ENCODE results near the gene SORL1-AS1.
"Not testable (repeated sequence)": the region's sequence is repeated elsewhere in the genome, so short reads cannot be mapped to it uniquely, and the experiment has no call there.

Gene SORL1-AS1

DNA sequence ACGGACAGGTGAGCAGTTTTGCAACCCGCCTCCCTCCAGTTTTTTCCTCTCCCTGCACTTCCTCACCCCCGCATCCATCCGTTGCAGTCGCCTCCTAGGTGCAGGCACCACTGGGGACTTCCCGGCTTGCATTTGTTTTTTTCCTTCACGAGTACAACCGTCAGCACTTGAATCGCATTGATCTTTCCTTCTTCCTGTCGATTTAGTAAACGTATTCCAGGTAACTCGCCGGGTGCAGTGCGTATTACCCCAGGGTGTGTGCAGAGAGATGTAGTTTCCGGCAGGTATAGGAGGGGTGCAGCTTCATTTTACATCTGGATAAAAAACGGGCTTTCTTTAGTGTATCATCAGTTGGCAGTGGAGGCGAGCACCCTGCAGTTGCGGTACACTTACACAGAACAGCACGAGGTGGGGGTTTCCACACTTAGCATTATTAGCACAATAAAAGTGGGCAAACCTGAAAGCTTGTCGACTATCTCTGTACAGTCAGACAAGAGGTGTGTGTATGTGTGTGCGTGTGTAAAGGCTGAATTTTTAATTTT is at the start of gene SORL1-AS1:
Gene SORL1-AS1 (minus strand): TSS at position 359 of the 542 bp plus-strand sequence.
- DNase-seq (ENCODE audit: low read depth): no peak

DNA sequence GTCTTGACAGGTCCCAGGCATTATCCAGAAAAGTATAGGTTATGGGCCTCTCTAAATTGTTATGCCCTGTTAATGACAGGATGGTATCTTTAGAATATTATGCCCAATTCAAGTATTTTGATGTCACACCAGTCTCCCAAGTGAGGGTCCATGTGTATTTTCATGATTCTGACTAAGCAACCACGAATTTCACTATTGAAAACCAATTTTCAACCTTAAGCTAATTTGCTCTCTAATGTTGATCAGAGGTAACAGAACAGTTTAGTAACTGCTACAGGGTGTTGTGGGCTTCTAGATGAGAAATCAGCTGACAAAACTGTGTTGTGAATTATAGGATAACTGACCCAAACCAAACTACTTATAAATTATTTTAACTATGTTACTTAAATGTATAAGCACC is 48.0 kb upstream of the SORL1-AS1 start:
- DNase-seq (ENCODE audit: low read depth): no peak

GRCh38 chr11:121500275-121500674 is 47.5 kb upstream of the SORL1-AS1 start:
- no peak for DNase-seq (ENCODE audit: low read depth)

DNA sequence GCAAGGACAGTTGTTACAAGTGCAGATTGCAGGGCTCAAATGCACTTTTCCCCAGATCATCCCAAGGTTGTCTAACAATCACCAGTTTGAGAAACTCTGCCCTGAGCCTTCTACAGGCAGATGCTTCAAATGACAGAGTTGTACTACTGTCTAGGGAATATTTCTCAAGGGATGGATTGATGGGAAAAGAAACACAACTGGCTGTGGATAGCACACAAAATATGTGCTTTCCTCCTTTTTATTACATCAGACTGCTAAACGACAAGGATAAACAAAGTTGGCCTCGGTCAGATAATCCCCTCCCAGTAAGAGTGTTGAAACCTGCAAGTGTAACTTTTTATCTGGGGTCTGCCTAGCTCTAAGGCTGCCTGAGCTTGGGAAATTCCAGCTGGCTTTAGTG is 46.6 kb upstream of the SORL1-AS1 start:
- DNase-seq (ENCODE audit: low read depth): no peak

- DNase-seq (ENCODE audit: low read depth): no peak
Measured at GRCh38 chr11:121497176-121497998, 44.6 kb upstream of the SORL1-AS1 start.

DNA sequence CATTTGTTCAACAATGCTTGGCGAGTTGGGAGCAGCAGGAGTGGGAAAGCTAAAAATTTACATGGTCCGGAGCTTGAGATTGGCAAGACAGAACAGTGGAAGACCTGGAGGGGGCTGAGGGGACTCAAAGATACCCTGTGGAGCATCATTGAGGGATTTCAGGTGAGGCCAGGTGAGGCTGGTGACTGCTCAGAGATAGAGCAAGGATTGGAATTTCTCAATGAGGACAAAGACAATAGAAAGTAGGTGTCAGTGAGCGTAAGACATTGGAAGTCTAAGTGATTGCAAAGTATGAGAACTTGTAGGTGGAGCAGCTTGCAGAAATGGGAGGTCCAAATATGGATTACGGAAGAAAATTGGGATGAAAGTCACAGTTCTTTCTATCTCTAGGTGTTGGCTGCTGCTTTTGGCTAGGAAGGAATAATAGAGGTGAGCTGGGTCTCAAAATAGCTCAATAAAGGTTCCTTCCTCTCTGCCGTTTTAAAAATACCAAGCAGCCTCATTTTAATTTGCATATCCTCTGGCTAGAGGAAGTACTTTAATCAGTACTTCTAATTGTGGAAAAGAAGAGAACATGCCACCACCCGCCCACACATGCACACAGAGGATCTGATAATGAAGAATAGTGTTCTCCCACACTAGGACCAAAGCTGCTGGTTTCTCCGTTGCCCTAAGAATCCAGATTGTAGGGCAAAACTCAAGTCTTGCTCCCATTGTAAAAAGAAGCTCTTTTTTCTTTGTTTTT is 41.8 kb upstream of the SORL1-AS1 start:
- no peak for DNase-seq (ENCODE audit: low read depth)

DNA sequence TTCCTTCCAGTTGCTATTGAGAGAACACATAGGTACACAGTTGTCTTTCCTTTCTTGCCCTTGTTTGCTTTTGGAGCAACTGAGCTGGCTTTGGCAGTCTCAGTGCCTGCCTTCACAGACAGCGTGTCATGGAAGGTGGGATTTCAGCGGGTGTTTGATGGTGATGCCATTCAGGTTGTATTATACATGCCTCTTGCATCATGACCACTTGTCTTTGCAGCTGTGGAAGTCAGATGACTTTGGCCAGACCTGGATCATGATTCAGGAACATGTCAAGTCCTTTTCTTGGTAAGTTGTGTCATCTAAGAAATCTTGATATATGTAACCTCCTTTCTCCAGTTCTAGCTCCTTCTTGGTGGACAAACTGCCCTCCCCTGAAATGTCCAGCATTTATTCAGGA is 37.1 kb upstream of the SORL1-AS1 start:
- DNase-seq (ENCODE audit: low read depth): no peak

GRCh38 chr11:121488641-121489040 is 35.9 kb upstream of the SORL1-AS1 start:
- no peak for DNase-seq (ENCODE audit: low read depth)

- no peak for DNase-seq (ENCODE audit: low read depth)
Measured at GRCh38 chr11:121488170-121488569, 35.4 kb upstream of the SORL1-AS1 start.

DNA sequence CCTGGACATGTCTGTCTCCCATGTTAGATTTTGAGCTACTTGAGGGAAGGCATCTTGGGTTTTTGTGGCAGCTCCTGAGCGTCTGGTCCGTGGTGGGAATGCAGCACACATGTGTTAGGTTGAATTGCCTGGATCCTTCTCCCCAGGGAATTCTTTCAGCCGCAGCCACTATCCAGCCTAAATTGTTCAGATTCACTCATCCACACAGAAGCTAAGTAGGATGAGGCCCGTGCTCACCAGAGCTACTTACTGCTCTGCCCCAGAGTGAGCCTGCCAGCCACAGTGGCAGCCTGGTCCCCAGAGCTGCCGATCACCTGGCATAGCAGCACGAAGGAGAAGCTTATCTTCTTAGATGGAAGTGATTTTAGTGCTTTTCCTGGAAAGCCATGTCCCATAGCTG is 34.4 kb upstream of the SORL1-AS1 start:
- DNase-seq (ENCODE audit: low read depth): no peak

DNA sequence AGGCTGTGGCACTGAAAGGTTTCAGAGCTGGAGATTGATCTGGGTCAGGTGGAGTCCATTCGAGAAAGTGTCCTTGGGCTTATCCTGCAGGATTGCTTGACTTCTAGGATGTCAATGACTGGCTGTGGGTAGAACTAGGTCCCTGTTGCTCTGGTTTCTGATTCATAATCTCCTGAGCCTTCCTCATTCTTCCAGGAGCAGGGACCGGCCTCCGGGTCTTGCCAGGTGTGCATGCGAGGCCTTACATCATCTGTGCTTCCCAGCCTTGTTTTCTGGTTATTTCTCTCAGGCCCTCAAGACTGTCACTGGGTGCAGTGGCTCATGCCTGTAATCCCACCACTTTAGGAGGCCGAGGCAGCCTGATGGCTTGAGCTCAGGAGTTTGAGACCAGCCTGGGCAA is 33.3 kb upstream of the SORL1-AS1 start:
- DNase-seq (ENCODE audit: low read depth): no peak

- no peak for DNase-seq (ENCODE audit: low read depth)
Measured at GRCh38 chr11:121485216-121485615, 32.4 kb upstream of the SORL1-AS1 start.

- DNase-seq (ENCODE audit: low read depth): no peak
Measured at GRCh38 chr11:121483805-121484480, 31.2 kb upstream of the SORL1-AS1 start.

DNA sequence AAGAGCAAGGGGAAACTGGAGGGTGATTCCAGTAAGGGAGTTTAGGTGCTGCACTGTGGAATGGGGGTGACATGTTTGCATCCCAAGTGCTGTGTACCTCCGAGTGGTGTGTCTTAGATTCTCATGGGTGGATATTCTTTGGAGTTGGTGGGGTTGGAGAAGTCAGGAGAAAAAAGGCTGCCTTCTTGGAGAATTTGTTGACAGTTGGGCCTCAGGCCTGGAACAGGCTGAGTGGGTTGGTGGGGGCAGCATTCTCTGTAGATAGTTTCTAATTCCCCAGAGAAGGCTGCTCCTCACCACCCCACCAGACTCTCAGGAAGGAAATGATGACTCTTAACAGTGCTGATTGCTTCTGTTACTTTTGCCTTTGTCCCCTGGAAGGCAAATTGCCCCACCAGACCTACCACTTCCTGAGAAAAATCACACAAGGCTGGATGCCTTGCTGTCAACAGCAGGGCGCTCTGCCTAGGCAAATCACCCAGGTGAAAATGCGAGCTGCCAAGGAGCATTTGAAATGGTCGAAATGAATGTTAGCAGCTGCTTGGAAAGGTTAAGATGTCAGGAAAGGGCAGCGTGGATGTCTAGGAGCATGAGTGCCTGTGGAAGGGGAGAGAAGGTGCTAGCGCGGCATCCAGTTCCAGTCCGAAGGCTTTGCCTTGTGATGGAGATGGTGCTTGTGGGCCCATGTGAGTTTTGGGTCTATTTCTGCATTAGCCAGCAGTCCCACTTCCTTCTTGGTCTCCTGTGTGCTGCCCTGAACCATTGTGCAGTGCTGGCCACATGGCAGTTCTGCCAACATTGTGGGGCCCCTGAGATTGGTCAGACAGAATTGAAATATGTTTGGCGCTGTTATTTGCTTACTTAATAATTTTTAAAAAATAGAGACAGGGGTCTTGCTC is 29.7 kb upstream of the SORL1-AS1 start:
- DNase-seq (ENCODE audit: low read depth): no peak

DNA sequence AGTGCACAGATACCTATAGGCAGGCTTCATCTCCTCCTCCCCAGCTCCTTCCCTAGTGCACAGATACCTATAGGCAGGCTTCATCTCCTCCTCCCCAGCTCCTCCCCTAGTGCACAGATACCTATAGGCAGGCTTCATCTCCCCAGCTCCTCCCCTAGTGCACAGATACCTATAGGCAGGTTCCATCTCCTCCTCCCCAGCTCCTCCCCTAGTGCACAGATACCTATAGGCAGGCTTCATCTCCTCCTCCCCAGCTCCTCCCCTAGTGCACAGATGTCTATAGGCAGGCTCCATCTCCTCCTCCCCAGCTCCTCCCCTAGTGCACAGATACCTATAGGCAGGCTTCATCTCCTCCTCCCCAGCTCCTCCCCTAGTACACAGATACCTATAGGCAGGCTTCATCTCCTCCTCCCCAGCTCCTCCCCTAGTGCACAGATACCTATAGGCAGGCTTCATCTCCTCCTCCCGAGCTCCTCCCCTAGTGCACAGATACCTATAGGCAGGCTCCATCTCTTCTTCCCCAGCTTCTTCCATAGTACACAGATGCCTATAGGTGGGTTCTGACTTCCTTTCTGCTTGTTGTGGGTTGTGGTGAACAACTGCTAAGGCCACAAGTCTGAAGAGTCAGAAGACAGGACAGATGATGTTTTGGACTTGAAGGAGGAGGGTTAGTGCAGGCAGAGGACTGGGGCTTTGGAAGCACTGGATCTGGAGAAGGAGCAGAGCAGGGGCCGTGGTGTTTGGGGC is 28.9 kb upstream of the SORL1-AS1 start:
- DNase-seq (ENCODE audit: low read depth): not testable (repeated sequence)

DNA sequence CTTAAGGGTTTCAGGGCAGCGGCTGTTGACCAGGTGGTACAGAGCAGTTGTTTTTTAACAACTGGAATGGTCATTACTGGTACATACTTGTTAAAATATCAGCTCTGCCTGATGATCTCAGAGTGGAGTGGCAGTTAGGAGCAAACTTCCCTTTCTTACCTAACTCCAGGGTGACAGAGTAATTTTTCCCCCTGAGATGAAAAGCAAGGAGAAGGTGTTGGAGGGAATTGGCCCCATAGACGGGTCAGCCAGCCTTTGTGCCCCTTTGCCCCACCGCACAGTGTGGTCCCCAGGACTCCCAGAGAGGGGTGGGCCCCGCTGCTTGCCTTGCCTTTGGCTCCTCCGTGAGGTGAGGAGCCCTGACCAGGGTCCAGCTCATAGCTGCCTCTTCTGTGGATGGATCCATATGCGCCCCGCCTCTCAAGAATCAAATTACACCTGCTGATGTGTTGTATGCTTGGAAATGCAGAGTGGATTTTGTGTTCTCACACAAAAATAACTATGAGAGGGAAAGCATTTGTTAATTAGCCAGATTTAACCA is 27.0 kb upstream of the SORL1-AS1 start:
- no peak for DNase-seq (ENCODE audit: low read depth)

GRCh38 chr11:121478895-121479697 is 26.3 kb upstream of the SORL1-AS1 start:
- no peak for DNase-seq (ENCODE audit: low read depth)

GRCh38 chr11:121478226-121478894 is 25.6 kb upstream of the SORL1-AS1 start:
- no peak for DNase-seq (ENCODE audit: low read depth)
